Fibroblast of skin of left quadriceps (primary cell): Measurements from ENCODE around the gene DUSP11.
"Not testable (repeated sequence)": the region's sequence is repeated elsewhere in the genome, so short reads cannot be mapped to it uniquely, and the experiment has no call there.

Experiments
- DNase-seq, 2 experiments: peaks; one replicate each; pipeline ENCODE4 v3.0.0-alpha.2; 2013; ENCODE audit warnings: low read depth in 2 of 2

DUSP11 gene

GRCh38 chr2:73779467-73780236 lies at the start of gene DUSP11:
Gene DUSP11, minus strand, starts transcription at chr2:73780103. Its CDS starts 129 bp downstream, at chr2:73779974.
- peak; percentile 86 to 87 for DNase-seq

GRCh38 chr2:73828818-73829570 lies 49.1 kb upstream of the DUSP11 start, which contains the start of gene STAMBP:
Gene STAMBP, plus strand, starts transcription at chr2:73828961. Its CDS starts 1,896 bp downstream, at chr2:73830857.
- DNase-seq: peak; percentile 92

- DNase-seq: no peak
Observed at GRCh38 chr2:73828389-73828817, 48.5 kb upstream of the DUSP11 start.

- no peak for DNase-seq
Observed at GRCh38 chr2:73827660-73828388, 47.9 kb upstream of the DUSP11 start.

- DNase-seq: no peak
Observed at GRCh38 chr2:73827018-73827417, 47.1 kb upstream of the DUSP11 start.

GRCh38 chr2:73825408-73825807 lies 45.5 kb upstream of the DUSP11 start:
- DNase-seq: no peak

GRCh38 chr2:73823916-73824523 lies 44.1 kb upstream of the DUSP11 start:
- DNase-seq: peak; percentile 58 to 65

GRCh38 chr2:73823416-73823815 lies 43.5 kb upstream of the DUSP11 start:
- no peak for DNase-seq

- no peak for DNase-seq
Observed at GRCh38 chr2:73822991-73823390, 43.1 kb upstream of the DUSP11 start.

GRCh38 chr2:73822276-73822675 lies 42.4 kb upstream of the DUSP11 start:
- no peak for DNase-seq

- DNase-seq: no peak
Observed at GRCh38 chr2:73821669-73822068, 41.8 kb upstream of the DUSP11 start.

GRCh38 chr2:73821227-73821626 lies 41.3 kb upstream of the DUSP11 start:
- no peak for DNase-seq

- no peak for DNase-seq
Observed at GRCh38 chr2:73818296-73818695, 38.4 kb upstream of the DUSP11 start.

- DNase-seq: no peak
Observed at GRCh38 chr2:73812635-73813034, 32.7 kb upstream of the DUSP11 start.

- DNase-seq: no peak
Observed at GRCh38 chr2:73811878-73812277, 32.0 kb upstream of the DUSP11 start.

- not testable (repeated sequence) for DNase-seq
Observed at GRCh38 chr2:73783883-73784282, 4.0 kb upstream of the DUSP11 start, which contains the start of gene C2orf78. Gene C2orf78, plus strand, starts transcription at chr2:73784183. Its CDS starts 127 bp downstream, at chr2:73784310.

- not testable (repeated sequence) for DNase-seq
Observed at GRCh38 chr2:73783402-73783801, 3.5 kb upstream of the DUSP11 start.

GRCh38 chr2:73780237-73780582 lies 307 bp upstream of the DUSP11 start:
- DNase-seq: no peak

- not testable (repeated sequence) for DNase-seq
Observed at GRCh38 chr2:73778867-73779466, 936 bp downstream of the DUSP11 start.

GRCh38 chr2:73776869-73777519 lies 2.9 kb downstream of the DUSP11 start:
- DNase-seq: no peak

GRCh38 chr2:73776381-73776780 lies 3.5 kb downstream of the DUSP11 start:
- no peak for DNase-seq
